ENCODE results near the gene RCVRN.

DNA sequence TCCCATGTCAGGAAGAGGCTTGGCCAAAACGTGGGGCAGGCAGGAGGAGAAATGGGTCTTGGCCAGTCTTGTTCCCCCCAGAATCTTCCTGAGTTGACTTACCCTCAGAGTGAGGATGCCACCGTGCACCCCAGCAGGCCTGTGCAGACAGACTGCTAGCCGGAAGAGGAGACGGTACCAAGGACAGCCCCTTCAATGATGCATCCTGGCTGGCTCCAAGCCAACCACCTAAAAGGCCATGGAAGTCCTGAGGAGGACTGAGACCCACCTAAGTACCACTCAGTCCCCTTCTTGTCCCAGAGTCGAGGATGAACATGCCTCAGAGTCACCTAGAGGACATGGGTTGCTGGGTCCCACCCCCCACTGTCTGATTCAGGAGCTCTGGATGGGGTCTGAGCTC is 46.7 kb upstream of the RCVRN start:
- TF ChIP-seq, protein P1, sequence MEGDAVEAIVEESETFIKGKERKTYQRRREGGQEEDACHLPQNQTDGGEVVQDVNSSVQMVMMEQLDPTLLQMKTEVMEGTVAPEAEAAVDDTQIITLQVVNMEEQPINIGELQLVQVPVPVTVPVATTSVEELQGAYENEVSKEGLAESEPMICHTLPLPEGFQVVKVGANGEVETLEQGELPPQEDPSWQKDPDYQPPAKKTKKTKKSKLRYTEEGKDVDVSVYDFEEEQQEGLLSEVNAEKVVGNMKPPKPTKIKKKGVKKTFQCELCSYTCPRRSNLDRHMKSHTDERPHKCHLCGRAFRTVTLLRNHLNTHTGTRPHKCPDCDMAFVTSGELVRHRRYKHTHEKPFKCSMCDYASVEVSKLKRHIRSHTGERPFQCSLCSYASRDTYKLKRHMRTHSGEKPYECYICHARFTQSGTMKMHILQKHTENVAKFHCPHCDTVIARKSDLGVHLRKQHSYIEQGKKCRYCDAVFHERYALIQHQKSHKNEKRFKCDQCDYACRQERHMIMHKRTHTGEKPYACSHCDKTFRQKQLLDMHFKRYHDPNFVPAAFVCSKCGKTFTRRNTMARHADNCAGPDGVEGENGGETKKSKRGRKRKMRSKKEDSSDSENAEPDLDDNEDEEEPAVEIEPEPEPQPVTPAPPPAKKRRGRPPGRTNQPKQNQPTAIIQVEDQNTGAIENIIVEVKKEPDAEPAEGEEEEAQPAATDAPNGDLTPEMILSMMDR (IDR thresholded peaks at IDR 0.05; ENCODE audit: borderline replicate concordance, extremely low read depth, low read length, poor library complexity, severe bottlenecking) = no peak
- TF ChIP-seq EZH2 (IDR thresholded peaks at IDR 0.05; ENCODE audit: borderline replicate concordance, low read depth, low read length, severe bottlenecking) = no peak
